BJ (cell line): ENCODE data around the gene LRRC1. TPM values are rescaled to one million over a fixed set of nuclear protein-coding genes. Genes with fewer than 3 reads are reported as not detected.

ENCODE experiments used
- CTCF ChIA-PET: fragments of 350-600 bp; formaldehyde crosslinking; extraction: SDS; loops from one replicate; lab custom pipeline; 2021; ENCODE audit warnings: antibody characterized with exemption, inconsistent platforms; lab: Yijun Ruan, JAX
- POLR2A ChIA-PET: fragments of 300-600 bp; sonication (Branson Sonifier 250); formaldehyde crosslinking; extraction: SDS; loops from one replicate; lab custom pipeline; 2021; ENCODE audit warnings: antibody characterized with exemption; lab: Charles Lee
- DNase-seq: peaks from one replicate; pipeline ENCODE4 v3.0.0-alpha.2; 2011; ENCODE audit warnings: low read depth
- H3K27me3 ChIP-seq: 2 replicates; pipeline ENCODE4 v1.6.0; 2011; ENCODE audit warnings: low read length; ENCODE audit not compliant: control insufficient read depth, insufficient read depth
- H3K36me3 ChIP-seq: 2 replicates; pipeline ENCODE4 v1.5.1; 2011; ENCODE audit warnings: low read length; ENCODE audit not compliant: control insufficient read depth, insufficient read depth
- H3K4me3 ChIP-seq: 2 replicates; pipeline ENCODE4 v1.5.1; 2011; ENCODE audit warnings: low read depth, mild to moderate bottlenecking, control low read depth, low read length
- polyA minus RNA-seq: library from RNA; depleted of rRNA, polyadenylated mRNA; stranded (reverse); fragments of >200 nt; gene quantifications from 2 replicates; pipeline ENCODE4 v1.2.3, GENCODE V29; 2011; rRNA and poly(A)+ RNA removed
- polyA plus RNA-seq: library from polyadenylated mRNA; depleted of rRNA; stranded (reverse); fragments of >200 nt; gene quantifications from 2 replicates; pipeline ENCODE4 v1.2.3, GENCODE V29; 2011; rRNA removed
- TF ChIP-seq, protein P1 (sequence below): IDR thresholded peaks from 2 replicates; pipeline ENCODE4 v1.5.1; 2011; ENCODE audit warnings: low read depth, mild to moderate bottlenecking, control low read depth, inconsistent platforms, low read length, moderate library complexity; ENCODE audit not compliant: insufficient read depth

The LRRC1 gene
- polyA plus RNA-seq: 4.3 and 4.7 TPM in 2 replicates
- polyA minus RNA-seq: 3.6 and 3.8 TPM in 2 replicates

DNA sequence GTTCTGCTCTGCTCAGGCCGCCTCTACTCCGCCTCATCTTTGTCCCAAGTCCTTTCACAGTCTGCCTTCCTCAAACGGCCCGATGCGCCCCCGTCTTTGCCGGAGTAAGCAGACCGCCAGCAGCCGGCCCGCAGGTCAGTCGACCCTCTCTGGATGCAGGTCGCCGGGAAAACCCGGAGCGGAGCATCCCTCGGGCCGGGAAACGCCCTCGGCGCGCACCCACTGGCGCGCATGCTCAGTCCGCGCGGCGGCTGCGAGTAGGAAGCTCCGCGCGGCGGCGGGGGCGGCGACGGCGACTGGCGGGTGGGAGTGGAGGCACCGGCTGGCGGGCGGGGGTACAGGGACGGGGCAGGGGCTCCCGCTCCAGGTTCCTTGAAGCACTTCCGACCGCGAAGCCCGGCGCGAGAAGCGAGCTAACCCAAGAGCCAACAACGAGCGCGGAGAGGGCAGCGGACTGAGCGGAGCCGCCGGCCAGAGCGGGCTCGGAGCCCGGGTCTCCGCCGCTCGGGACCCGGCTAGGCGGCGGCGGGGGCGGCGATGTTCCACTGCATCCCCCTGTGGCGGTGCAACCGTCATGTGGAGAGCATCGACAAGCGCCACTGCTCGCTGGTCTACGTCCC, at the start of gene LRRC1:
TSS of gene LRRC1 (plus strand) at position 286 of the 620 bp plus-strand sequence. CDS start at position 538, 252 bp downstream.
- CTCF ChIA-PET: interaction anchor here (0.6 to 7.3 kb wide), 10 partner anchors 16 to 162 kb away, joined by 3 to 111 read pairs (median 4); no protein-coding TSS in a partner anchor
- TF ChIP-seq, protein P1, sequence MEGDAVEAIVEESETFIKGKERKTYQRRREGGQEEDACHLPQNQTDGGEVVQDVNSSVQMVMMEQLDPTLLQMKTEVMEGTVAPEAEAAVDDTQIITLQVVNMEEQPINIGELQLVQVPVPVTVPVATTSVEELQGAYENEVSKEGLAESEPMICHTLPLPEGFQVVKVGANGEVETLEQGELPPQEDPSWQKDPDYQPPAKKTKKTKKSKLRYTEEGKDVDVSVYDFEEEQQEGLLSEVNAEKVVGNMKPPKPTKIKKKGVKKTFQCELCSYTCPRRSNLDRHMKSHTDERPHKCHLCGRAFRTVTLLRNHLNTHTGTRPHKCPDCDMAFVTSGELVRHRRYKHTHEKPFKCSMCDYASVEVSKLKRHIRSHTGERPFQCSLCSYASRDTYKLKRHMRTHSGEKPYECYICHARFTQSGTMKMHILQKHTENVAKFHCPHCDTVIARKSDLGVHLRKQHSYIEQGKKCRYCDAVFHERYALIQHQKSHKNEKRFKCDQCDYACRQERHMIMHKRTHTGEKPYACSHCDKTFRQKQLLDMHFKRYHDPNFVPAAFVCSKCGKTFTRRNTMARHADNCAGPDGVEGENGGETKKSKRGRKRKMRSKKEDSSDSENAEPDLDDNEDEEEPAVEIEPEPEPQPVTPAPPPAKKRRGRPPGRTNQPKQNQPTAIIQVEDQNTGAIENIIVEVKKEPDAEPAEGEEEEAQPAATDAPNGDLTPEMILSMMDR: no peak
- Histone ChIP-seq H3K27me3 (no peaks in the 10 kb centered on the region), H3K4me3 (peak within 1 kb of the TSS; percentile 62), H3K36me3 (no peaks in the 10 kb centered on the region)
- DNase-seq: peak; percentile 36
- POLR2A ChIA-PET: interaction anchor here (0.6 kb wide), 3 partner anchors 12 to 631 kb away, joined by 3 to 5 read pairs (median 4); no protein-coding TSS in a partner anchor

DNA sequence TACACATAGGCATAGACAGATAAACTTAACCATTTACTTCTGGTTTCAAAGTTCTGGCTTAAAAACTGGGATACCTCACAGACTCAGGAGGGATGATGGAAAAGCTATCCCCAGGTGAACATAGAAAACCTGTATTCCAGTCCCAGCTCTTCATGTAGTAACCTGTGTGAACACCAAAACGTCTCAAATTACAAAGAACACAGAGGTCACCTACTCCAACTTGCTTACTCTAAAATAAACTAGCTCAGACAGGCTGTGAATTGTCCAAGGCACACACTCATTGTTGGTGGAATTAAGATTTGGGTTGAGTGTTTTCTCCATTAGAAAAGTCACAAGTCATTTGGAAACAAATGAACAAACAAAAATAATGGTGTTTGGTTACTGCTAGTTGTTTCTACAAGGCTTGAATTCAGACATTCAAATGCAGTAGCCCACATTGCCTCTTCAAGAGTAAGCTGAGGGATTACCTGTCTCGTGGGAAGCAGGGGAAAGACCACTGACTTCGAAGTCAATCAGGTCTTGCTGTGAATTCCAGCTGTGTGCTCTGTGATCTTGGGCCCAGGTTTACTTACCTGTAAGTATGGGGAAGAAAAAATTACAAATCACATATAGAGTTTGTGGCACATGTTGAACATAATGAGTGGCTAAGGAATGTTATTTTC, 48.2 kb upstream of the LRRC1 start:
- DNase-seq: no peak
- no peaks in the 10 kb centered on the region for H3K27me3 ChIP-seq
- ChIA-PET CTCF (interaction anchor here (1.4 kb wide), 1 partner anchor 19 kb away, joined by 4 read pairs; no protein-coding TSS in a partner anchor), POLR2A (no interaction called here)
- TF ChIP-seq, protein P1: no peak
- no peaks in the 10 kb centered on the region for H3K36me3 ChIP-seq
- H3K4me3 ChIP-seq: no peak overlapping the region

DNA sequence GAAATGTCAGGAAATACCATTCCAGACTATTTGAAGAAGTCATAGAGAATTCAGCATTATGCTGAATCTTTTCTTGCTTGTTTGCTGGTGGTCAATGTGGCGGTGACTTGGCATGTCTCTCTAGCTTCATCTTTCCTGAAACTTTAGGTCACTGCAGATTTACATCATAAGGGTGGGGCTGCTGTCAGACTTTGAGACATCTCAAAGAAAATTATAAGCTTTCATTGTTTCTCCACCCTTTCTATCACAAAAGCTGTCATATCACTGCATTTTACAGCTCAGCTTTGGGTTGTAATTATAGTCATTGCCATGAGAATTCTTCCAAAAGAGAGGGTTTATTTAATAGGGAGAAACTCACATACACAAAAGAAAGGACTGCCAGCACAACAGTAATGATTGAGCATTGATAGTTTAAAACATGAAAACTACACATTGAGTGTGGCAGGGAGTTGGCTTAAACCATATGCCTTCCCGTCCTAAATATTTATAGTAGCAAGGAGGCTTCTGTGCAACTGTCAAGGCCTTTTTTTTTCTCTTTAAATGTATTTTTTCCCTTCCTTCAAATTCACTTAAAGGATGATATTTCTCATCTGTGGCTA, 44.7 kb upstream of the LRRC1 start:
- no peak overlapping the region for H3K4me3 ChIP-seq
- ChIA-PET POLR2A (no interaction called here), CTCF (interaction anchor here (1.2 to 1.8 kb wide), 4 partner anchors 19 to 205 kb away, joined by 3 to 7 read pairs (median 5); no protein-coding TSS in a partner anchor)
- DNase-seq: no peak
- TF ChIP-seq, protein P1: no peak
- H3K36me3 ChIP-seq: no peaks in the 10 kb centered on the region
- no peaks in the 10 kb centered on the region for H3K27me3 ChIP-seq

DNA sequence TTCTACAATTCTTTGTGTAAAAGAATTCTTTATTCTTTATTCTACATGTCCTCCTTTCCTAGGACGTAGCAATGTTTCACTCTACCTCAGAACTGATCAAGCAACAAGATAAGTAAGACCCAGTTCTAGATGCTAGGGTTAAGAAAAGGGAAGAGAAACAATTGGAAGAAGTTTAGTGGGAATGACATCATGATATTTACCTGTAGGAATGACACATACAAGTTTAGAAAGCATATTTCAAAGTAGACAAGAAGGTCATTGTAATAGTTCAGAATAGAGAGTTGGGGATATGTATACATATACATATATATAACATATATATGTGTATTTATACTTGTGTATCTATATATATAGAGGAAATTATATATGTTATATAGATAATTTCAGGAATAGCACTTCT, 43.4 kb upstream of the LRRC1 start:
- H3K4me3 ChIP-seq: no peak overlapping the region
- H3K36me3 ChIP-seq: no peaks in the 10 kb centered on the region
- ChIA-PET POLR2A (no interaction called here), CTCF (interaction anchor here (1.9 kb wide), 1 partner anchor 22 kb away, joined by 9 read pairs; no protein-coding TSS in a partner anchor)
- no peak for DNase-seq
- no peaks in the 10 kb centered on the region for H3K27me3 ChIP-seq
- TF ChIP-seq, protein P1: no peak
